Mucosa of gallbladder (tissue), 1 donor: Measurements from ENCODE around the gene VTI1A. TPM values are rescaled to one million over a fixed set of nuclear protein-coding genes. Genes with fewer than 3 reads are reported as not detected.

Experiments
- total RNA-seq: library from RNA; stranded (reverse); gene quantifications from one replicate; pipeline ENCODE4 v1.2.1, GENCODE V29; 2021
- donor health status: DM: no; HTN: no; CAD: no.

Gene VTI1A
- total RNA-seq, 1 donor from 2014 or later, result 28.1 TPM

Other genes starting within 250 kb of the VTI1A start
- gene TECTB, start 163.8 kb upstream of the VTI1A start, total RNA-seq, result not detected
- 34.1 TPM for gene ACSL5, start 73.1 kb upstream of the VTI1A start, total RNA-seq
- gene ZDHHC6, start 301 bp upstream of the VTI1A start, total RNA-seq, result 34.2 TPM